HG03280 (cell line): ENCODE data around the gene SGPL1.

Experiments used
- ATAC-seq: cut with Tn5 transposase; IDR thresholded peaks from one replicate; pipeline ENCODE4 v1.9.1; 2021; ENCODE audit warnings: mild to moderate bottlenecking, moderate library complexity; ENCODE audit not compliant: unreplicated experiment

The SGPL1 gene

GRCh38 chr10:70779511-70780369, 36.0 kb upstream of the SGPL1 start:
- ATAC-seq: no peak

- no peak for ATAC-seq
These were observed 35.4 kb upstream of the SGPL1 start for GRCh38 chr10:70780370-70780760.

GRCh38 chr10:70780772-70781171, 35.0 kb upstream of the SGPL1 start:
- no peak for ATAC-seq

- no peak for ATAC-seq
These were observed 34.2 kb upstream of the SGPL1 start for GRCh38 chr10:70781461-70782051.

DNA sequence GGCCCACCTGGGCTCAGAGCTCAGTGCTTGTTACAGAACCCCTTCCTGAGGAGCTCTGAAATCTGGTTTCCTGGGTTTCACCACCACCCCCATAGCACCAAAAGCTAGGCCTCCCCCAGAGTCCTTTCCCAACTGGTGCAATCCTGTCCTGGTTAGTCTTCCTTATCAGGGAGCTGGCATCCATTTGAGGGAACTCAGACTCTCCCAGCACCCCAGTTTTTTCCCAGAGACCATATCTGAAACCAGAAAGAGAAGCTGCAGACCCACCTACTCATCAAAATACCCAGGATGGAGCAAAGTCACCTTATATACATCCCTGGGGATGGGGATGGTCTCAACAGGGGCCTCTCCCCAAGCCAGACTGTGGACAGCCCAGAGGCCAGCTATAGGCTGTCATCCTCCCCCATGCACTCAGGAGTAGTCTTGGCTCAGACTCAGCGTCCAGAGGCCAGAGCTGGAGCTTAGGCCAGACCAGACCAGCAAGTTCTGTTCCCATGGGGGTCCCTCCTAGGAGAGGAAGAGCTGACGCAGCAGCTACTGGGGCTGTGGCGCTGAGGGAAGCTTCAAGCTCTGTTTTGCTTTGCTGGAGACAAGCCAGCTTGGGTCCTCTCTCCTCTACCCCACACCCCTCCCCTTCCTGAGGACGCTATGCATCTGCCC, 33.5 kb upstream of the SGPL1 start:
- no peak for ATAC-seq

DNA sequence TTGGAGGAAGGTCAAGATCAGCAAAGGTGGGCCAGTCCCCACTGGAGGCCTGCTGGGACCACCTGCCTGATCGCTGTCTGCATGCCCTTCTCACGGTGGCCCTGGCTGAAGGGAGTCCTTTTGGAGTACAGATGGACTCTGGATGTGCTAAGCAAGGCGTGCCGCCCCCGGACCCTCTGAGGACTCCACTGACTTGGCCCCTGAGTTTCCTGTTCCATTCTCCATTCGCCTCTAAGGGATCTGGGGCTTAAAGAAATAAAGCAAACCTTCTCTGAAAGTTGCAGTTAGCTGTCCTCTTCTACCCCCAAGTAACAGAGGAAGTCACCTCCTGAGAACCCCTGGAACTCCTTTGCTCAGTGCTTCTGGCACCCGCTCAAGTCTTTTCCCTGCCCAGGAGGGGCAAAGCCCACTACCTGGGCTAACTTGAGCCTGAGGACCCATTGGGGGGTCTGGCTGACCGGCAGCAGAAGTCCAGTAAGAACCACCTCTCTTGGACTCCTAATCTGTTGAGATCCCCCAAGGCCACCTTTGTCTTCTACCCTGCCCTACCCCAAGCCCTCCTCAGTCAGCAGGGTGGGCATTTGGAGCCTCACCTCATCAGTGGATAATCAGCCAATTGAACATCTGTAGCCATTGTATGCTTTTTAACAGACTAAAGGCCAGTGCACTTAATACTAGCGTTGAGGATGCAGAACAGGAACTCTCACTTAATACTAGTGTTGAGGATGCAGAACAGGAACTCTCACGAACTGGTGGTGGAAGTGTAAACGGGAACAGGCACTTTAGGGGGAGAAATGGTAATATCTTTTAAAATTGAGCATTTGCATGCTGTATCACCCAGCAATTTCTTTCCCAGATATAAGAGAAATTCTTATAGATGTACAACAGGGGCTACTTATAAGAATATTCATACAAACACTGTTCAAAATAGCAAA, 32.7 kb upstream of the SGPL1 start:
- ATAC-seq: no peak

DNA sequence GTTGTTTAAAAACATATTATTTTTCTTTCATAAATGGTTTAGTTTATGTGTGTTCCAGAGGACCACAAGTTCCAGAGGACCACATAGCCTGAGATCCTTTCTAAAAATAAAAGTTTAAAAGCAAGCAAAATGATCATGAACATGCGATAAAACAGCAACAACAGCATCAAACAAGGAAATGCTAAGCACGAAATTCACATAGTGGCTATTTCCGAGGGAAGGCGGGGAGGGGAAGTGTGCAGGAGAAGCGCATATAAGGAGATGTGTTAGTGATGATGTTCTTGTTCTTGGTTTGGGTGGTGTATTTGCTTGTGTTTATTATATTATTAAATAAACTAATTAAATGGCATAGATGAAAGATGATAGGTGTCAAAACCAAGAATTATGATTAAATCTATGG, 31.7 kb upstream of the SGPL1 start:
- ATAC-seq: no peak

GRCh38 chr10:70784471-70784870, 31.3 kb upstream of the SGPL1 start:
- no peak for ATAC-seq

DNA sequence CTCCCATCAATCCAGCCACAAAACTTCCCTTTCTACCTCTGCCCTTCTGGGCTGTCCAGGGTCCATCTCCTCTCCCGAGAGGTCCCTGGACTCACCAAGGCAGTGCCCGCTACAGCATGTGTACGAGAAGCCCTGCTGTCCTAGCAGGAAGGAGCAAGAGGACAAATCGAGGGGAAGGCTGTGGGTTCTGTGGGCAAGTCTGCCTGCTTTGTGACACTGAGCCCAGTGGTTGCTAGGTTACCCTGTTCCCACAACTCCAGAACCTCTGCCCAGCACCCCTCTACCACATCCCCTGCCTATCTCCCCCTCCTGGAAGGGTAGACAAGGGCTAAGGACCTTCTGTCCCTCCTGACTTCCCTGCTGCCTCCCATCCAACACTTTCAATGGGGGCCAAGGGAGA, 30.6 kb upstream of the SGPL1 start, which contains the start of gene TBATA:
TBATA (minus strand) TSS at position 188 of the 400 bp plus-strand sequence. CDS start 1,998 bp downstream, outside the sequence.
- no peak for ATAC-seq

GRCh38 chr10:70786799-70787415, 28.8 kb upstream of the SGPL1 start:
- no peak for ATAC-seq

DNA sequence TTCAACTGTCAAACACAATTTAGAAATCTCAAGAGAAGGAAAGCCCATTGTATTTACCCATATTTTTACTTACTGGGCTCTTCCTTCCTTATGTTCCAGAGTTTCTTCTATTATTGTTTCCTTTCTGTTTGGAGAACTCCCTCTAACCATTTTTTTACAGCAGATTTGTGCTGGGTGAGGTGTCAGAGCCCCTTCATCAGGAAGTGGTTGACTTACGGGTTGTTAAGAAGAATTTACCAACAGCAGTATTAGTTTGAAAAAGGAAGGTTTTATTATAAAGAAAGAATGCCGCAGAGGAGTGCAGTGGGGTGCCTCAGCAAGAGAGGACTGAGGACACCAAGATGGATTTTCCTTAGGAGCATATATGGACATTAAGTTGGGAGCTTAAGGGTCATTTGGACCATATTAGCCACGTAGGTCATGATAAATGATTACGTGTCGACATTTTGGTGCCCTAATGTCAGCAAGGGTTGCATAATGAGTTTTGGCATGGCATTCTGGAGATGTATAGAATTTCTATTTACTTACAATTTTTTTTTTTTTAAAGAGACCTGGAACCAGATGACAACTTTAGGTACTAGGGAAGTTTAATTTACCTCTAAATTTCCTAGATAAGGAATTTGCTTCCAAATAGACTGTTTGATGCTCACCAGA, 24.2 kb upstream of the SGPL1 start:
- ATAC-seq: no peak

DNA sequence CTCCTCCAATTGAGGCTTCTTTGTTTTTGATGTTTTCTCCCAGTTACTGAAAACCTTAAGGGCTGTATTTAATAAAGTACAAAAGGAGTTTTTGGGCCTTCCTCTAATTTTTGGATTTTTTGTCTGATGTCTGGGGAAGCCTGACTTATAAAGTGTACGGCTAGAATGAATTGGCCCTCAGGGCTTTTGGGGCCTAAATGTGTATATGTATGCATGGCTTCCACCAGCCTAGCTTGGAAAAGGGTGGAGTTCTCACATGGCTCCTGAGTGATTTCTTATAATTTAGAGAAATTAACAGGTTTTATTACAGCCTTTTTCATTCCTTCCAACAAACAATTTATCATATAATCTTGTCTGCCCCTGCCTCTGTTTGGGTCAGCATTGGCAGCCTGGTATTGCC, 20.1 kb upstream of the SGPL1 start:
- no peak for ATAC-seq

- no peak for ATAC-seq
These were observed 17.9 kb upstream of the SGPL1 start for GRCh38 chr10:70797840-70798239.

DNA sequence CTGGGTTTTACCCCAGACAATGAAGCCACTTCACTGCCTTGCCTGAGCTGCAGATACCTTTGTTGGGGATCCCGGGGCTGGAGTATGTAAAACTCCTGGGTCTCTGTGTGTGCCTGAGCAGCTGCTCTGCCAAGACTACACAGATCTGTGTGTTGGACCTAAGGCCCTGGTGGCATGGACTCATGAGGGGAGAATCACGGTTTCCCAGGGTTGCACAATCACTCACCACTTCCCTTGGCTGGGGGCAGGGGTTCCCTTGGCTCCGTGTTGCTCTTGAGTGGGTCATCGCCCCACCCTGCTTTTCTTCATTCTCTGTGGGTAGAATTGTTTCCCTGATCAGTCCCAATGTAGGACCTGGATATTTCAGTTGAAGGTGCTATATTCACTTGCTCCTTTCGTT, 16.6 kb upstream of the SGPL1 start:
- no peak for ATAC-seq

- ATAC-seq: no peak
These were observed 13.9 kb upstream of the SGPL1 start for GRCh38 chr10:70801854-70802253.

DNA sequence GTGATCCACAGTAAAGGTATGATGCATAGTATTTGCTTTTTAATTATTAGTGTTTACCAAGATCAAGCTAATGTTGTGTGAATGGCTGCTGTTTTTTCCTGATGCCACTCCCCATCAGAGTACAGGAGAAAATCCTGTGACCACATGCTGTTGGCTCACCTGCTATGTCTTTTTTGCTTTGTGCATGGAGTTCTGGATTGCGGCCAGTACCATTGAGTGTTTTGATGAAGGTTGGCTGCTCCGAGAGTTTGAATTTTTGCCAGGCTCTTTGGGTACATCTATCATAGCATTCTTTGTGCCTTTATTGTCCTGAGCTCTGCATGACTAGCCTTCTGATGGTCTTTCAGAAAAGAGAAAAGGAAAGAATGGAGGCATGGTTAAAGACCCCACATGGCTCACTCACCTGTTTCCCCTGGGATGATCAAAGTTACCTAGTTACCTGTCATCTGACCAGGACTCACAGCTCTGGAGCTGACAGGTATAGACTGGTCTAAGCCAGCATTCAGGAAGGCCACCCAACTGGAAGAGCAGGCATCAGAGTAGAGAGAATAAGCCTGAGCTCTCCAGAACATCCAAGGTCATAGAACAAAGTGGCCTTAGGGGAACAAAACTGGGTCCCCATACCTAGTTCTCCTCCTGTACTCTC, 11.8 kb upstream of the SGPL1 start:
- ATAC-seq: no peak

- ATAC-seq: no peak
These were observed 11.3 kb upstream of the SGPL1 start for GRCh38 chr10:70804421-70804808.

DNA sequence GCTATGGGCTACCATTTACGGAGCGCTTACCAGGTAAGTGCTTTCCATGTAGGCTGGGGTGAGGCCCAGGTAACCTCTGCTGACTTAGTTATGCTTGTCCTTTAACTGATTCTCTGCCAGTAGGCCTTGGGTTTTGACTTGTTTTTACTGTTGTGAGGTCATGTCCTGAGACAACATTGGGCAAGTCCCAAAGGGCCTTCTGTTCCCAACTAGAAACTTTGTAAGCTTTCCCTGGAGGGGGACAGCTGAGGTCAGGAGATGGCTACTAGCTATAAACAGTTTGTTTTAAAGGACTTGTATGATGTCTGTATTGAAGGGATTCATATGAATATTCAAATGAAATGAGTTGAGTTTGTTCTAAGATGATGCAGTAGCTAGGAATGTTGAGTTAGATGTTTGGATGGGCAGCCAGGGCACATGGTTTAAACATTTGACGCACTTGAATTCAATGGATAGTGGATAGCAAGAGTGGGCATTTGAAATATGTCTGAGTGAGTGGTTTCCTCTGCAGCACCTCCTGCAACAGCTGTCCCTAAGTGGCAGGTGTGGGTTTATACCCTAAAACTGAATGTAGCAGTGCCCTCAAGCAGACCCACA, 10.0 kb upstream of the SGPL1 start:
- no peak for ATAC-seq

DNA sequence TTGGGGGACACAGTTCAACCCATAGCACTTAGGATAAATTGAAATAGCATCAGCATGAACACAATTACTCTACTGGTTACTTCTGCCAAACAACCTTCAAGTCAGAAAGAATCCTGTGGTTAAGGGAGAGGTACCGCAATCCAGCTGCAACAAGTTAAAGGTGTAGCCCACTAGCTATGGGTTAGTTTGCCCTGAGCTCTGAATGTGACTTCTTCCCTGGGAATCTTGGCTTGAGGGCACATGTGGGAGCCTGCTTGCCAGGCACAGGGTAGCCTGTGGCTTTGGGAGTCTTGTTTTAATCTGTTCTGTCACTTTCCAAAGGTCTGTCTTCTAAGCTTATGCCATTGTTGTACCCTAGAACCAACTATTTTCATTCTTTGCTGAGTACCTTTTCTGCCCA, 8.9 kb upstream of the SGPL1 start:
- no peak for ATAC-seq
